NCI-H2107 treated with DMSO at 0.1 percent for 48 hours (cell line): Measurements from ENCODE around the gene EYS.
"Not testable (repeated sequence)": the region's sequence is repeated elsewhere in the genome, so short reads cannot be mapped to it uniquely, and the experiment has no call there.

ENCODE experiments used
- DNase-seq: peaks from one replicate; lab custom pipeline; 2025; ENCODE audit not compliant: unreplicated experiment; lab: John Stamatoyannopoulos, UW

The EYS gene

GRCh38 chr6:64090352-64090751, 1616.7 kb downstream of the EYS start:
- DNase-seq, result no peak

GRCh38 chr6:64085126-64085525, 1621.9 kb downstream of the EYS start:
- DNase-seq, result no peak

- DNase-seq, result no peak
These were observed 1622.8 kb downstream of the EYS start for GRCh38 chr6:64084185-64084663.

- DNase-seq, result no peak
These were observed 1623.8 kb downstream of the EYS start for GRCh38 chr6:64083261-64083660.

- DNase-seq, result no peak
These were observed 1625.6 kb downstream of the EYS start for GRCh38 chr6:64081453-64081852.

GRCh38 chr6:64074981-64075380, 1632.0 kb downstream of the EYS start:
- no peak for DNase-seq

- no peak for DNase-seq
These were observed 1634.3 kb downstream of the EYS start for GRCh38 chr6:64072686-64073085.

- DNase-seq, result no peak
These were observed 1642.1 kb downstream of the EYS start for GRCh38 chr6:64064919-64065318.

GRCh38 chr6:64062960-64063683, 1643.9 kb downstream of the EYS start:
- no peak for DNase-seq

GRCh38 chr6:64054861-64055260, 1652.2 kb downstream of the EYS start:
- no peak for DNase-seq

GRCh38 chr6:64050590-64050989, 1656.4 kb downstream of the EYS start:
- DNase-seq, result no peak

- DNase-seq, result no peak
These were observed 1657.3 kb downstream of the EYS start for GRCh38 chr6:64049736-64050135.

- no peak for DNase-seq
These were observed 1660.2 kb downstream of the EYS start for GRCh38 chr6:64046746-64047208.

GRCh38 chr6:64041373-64041772, 1665.7 kb downstream of the EYS start:
- no peak for DNase-seq

- no peak for DNase-seq
These were observed 1666.9 kb downstream of the EYS start for GRCh38 chr6:64040113-64040512.

GRCh38 chr6:64037427-64037826, 1669.6 kb downstream of the EYS start:
- DNase-seq, result no peak

- DNase-seq, result no peak
These were observed 1671.9 kb downstream of the EYS start for GRCh38 chr6:64034910-64035655.

- DNase-seq, result no peak
These were observed 1672.7 kb downstream of the EYS start for GRCh38 chr6:64034291-64034690.

- not testable (repeated sequence) for DNase-seq
These were observed 1675.9 kb downstream of the EYS start for GRCh38 chr6:64030950-64031618.

GRCh38 chr6:64023693-64024092, 1683.3 kb downstream of the EYS start:
- DNase-seq, result no peak

- DNase-seq, result no peak
These were observed 1692.4 kb downstream of the EYS start for GRCh38 chr6:64014595-64014994.

- DNase-seq, result no peak
These were observed 1694.0 kb downstream of the EYS start for GRCh38 chr6:64013011-64013410.
